IPS-18c (cell line): Measurements from ENCODE around the gene HMGA1.

Experiments
- H3K4me3 ChIP-seq: 2 replicates; pipeline ENCODE4 v1.7.0; 2013; ENCODE audit warnings: low read depth, mild to moderate bottlenecking, low read length, moderate library complexity; ENCODE audit not compliant: insufficient read depth
- H3K9me3 ChIP-seq: one replicate; pipeline ENCODE4 v1.6.1; 2013; ENCODE audit warnings: mild to moderate bottlenecking, low read length, moderate library complexity; ENCODE audit not compliant: control insufficient read depth, insufficient read depth

HMGA1 gene

GRCh38 chr6:34274129-34274528 is 37.5 kb downstream of the HMGA1 start:
- no peak overlapping the region for H3K4me3 ChIP-seq

DNA sequence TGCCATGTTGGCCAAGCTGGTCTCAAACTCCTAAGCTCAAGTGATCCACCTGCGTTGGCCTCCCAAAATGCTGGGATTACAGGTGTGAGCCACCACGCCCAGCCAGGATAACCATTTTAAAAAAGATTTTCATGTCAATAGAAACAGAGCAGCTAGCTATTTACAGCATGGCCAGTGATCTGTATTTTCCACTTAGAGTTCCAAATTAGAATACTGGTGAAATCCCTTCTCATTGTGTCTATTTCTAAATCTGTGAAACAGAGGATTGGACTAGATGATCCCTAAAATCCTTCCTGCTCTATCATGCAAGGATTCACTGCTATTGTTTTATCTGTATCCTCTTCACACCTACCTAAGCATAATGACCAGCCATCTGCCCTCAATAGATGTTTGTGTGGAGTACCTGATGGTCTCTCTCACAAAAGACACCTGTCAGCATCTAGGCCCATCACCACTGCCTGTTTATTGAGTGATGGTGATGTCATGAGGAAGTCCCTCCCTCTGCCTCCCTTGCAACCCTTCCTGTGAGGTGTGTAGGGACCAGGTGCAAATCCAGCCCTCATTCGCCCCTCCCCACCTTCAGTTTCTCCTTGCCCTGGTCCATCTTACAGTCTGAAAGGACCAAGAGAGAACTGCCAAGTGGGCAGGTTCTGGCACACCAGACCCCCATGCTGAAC is 38.6 kb downstream of the HMGA1 start:
- H3K4me3 ChIP-seq = no peak overlapping the region

More at GRCh38 chr6:34274129-34274528, 37.5 kb downstream of the HMGA1 start:
- H3K9me3 ChIP-seq = no peaks in the 10 kb centered on the region

GRCh38 chr6:34276191-34276590 is 39.5 kb downstream of the HMGA1 start:
- H3K9me3 ChIP-seq = no peaks in the 10 kb centered on the region
- no peak overlapping the region for H3K4me3 ChIP-seq

More for the DNA sequence above, 38.6 kb downstream of the HMGA1 start:
- H3K9me3 ChIP-seq = no peaks in the 10 kb centered on the region

DNA sequence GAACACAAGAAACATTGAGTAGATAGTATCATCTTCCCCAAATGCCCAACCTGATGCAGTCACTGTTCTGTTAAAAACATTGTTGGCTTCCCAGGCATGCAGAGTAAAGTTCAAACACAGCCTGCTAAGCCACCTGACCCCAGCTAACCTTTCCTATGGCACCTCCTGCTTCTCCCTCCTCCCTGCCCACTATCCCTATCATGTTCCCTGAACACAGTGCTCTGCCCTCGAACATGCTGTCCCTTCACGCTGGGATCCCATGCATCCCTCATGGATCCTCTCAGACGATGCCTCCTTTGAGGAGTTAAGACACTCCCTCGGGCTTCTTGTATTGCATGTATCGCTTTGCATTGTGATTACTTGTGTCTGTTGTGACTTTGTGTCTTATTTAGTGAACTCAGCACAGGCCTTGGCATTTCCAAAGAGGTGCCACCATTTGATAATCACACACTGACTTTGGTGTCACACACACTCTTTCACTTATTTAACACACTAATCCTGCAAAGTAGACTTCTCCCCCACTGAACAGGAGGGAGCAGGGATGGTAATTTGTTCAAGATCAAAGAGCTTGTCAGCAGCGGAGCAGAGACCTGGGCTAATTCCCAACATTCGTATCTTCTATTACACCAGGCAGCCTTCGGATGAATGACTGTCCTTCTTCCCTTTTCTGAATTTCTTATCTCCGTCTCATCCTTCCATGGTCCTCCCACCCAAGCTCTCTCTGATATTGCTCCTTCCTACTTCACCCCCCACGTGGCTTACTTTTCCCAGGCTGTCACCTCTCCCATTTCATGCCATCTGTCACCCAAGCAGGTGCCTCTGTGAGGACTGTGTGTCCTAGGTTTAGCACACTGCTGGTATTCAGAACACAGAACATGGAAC is 40.4 kb downstream of the HMGA1 start:
- H3K9me3 ChIP-seq = no peaks in the 10 kb centered on the region
- H3K4me3 ChIP-seq = no peak overlapping the region

DNA sequence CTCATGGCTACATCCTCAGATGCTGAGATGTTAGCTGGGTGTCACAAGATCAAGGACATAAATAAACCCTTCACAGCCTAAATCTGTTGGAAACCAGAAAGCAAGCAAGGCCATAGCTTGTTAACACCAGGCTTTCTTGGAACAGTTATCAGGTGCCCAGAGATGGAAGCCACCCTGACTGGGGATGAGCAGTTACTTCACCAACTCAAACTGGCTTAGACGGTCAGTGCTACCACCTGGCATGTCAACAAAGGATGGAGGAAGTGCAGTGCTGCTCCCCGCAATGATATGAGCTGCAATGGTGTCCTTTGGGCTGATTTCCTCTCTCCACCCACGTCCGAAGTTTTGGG is 41.1 kb downstream of the HMGA1 start:
- Histone ChIP-seq H3K4me3 (no peak overlapping the region), H3K9me3 (no peaks in the 10 kb centered on the region)

- no peak overlapping the region for H3K4me3 ChIP-seq
- no peaks in the 10 kb centered on the region for H3K9me3 ChIP-seq
Observed at GRCh38 chr6:34278833-34279232, 42.2 kb downstream of the HMGA1 start.

- H3K9me3 ChIP-seq = no peaks in the 10 kb centered on the region
Observed at GRCh38 chr6:34280216-34280615, 43.5 kb downstream of the HMGA1 start.

DNA sequence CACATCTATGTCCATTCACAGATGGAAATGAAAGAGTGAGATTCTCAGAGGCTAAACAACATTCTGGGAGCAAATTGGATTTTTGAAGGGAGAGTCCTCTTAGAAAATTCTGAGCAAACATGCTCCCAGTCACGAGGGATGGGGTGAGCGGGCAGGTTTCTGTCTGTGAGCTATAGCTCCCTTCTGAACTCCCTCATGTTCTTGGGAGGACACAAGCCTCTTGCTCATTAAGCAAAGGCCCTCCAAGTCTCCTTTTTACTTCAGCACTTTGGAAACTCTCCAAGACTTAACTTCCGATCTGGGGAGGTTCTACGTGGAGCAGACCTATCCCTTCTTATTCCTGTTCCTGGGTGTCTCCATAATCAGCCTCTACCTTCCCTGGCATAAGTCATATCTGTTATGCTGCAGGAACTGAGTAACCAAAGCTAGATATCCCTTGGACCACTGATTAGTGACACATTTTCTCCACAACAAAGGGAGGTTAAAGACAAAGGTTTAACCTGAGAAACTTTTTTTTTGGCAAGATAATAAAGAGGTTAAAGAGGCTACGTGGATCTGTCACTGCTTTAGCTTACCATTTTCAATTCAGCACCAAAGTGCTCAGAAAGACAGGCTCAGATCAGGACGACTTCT is 45.1 kb downstream of the HMGA1 start:
- no peaks in the 10 kb centered on the region for H3K9me3 ChIP-seq

More at GRCh38 chr6:34280216-34280615, 43.5 kb downstream of the HMGA1 start:
- no peak overlapping the region for H3K4me3 ChIP-seq

GRCh38 chr6:34284563-34285447 is 48.1 kb downstream of the HMGA1 start:
- Histone ChIP-seq H3K9me3 (no peaks in the 10 kb centered on the region), H3K4me3 (no peak overlapping the region)

More for the DNA sequence above, 45.1 kb downstream of the HMGA1 start:
- H3K4me3 ChIP-seq = no peak overlapping the region

DNA sequence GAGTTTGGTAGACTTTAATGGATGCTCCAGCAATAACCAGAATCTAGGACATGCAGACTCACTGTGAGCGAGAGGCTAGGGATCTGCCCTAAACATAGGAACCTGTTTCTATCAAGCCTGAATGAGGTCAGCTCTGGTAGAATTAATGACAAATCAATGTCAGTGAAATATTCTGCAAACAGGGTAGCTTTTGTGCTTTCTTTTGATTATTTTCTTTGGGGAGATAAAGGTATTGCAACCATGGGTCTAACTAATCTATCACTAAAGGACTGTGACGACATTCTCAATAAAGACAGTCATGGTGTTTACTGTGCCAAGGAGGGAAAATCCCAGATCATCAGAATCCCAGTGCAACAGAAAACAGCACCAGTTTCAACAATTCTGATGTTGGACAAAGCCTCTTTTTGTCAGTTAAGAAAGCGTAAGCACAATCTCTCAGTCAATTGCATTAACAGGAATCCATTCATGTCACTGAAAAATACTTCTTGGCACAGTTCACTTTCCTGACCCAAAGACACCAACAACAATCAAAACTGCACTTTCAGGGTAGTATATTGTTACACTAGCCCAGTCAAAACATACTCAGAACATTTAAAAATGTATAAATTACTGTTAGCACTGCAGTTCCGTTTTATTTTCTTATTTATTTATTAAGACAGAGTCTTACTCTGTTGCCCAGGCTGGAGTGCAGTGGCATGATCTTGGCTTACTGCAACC is 48.9 kb downstream of the HMGA1 start:
- Histone ChIP-seq H3K9me3 (no peaks in the 10 kb centered on the region), H3K4me3 (no peak overlapping the region)

DNA sequence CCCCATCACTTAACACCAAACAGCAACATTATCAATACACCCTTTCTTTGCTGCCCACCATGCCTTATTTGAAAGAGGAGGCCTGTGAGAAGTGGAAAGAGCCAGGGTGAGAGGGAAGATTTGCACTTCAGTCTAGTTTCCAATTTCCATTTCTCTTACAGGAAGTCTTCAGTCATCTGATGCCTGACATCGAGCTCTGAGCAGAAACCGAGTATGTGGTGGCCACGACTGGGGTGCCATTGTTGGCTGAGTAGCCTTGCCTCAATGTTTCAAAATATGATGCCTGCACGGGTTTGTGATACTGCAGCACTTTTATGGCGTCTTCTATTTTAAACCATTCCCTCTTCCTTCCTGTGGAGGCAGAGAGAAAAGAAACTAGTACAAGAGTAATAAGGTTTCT is 51.9 kb downstream of the HMGA1 start:
- no peak overlapping the region for H3K4me3 ChIP-seq
- H3K9me3 ChIP-seq = no peaks in the 10 kb centered on the region

DNA sequence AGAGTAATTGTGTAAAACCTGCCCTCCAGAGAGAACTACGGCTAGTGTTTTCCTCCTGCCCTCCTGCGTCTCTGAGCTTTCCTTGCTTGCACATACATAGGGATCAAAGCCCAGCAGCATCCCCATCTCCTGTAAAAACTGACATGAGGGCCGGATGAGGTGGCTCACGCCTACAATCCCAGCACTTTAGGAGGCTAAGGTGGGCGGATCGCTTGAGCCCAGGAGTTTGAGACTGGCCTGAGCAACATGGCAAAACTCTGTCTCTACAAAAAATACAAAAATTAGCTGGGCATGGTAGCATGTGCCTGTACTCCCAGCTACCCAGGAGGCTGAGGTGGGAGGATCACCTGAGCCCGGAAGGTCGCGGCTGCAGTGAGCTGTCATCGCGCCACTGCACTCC is 52.5 kb downstream of the HMGA1 start:
- Histone ChIP-seq H3K9me3 (no peaks in the 10 kb centered on the region), H3K4me3 (no peak overlapping the region)

DNA sequence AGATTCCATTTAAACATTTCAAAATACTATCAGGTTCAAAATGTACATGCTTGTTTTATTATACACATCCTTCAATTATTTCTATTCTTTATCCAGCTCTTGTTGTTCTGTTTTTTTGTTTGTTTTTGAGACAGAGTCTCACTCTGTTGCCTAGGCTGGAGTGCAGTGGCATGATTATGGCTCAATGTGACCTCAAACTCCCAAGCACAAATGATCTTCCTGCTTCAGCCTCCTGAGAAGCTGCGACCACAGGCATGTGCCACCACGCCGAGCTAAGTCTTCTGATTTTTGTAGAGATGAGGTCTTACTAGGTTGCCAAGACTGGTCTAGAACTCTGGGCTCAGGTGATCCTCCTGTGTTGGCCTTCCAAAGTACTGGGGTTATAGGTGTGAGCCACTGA is 56.3 kb downstream of the HMGA1 start:
- no peaks in the 10 kb centered on the region for H3K9me3 ChIP-seq

DNA sequence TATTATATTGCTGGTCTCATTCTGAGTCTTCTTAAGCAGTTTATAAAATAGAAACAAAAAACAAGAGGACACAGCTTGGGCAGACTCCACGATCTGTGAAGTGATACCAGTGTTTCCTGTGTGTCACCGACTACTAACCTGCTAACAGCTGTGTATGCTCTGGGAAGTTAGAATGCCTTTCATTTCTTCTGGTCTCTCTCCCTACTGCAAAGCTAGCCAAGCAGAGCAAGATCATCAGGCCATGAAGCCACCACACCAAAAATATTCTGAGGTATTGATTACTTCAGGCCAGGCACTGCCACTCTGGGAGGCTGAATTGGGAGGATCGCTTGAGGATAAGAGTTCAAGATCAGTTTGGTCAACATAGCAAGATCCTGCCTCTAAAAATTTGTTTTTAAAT is 59.0 kb downstream of the HMGA1 start:
- Histone ChIP-seq H3K4me3 (no peak overlapping the region), H3K9me3 (no peaks in the 10 kb centered on the region)

More for the DNA sequence above, 56.3 kb downstream of the HMGA1 start:
- H3K4me3 ChIP-seq = no peak overlapping the region
